GM18861 (cell line): ENCODE data around the gene IFIT5.
"Not testable (repeated sequence)": the region's sequence is repeated elsewhere in the genome, so short reads cannot be mapped to it uniquely, and the experiment has no call there.

Experiments used
- ATAC-seq: cut with Tn5 transposase; IDR thresholded peaks from one replicate; pipeline ENCODE4 v1.9.1; 2021; ENCODE audit not compliant: unreplicated experiment

IFIT5 gene

GRCh38 chr10:89426230-89426868, 12.0 kb downstream of the IFIT5 start:
- no peak for ATAC-seq

- ATAC-seq = no peak
Observed at GRCh38 chr10:89427629-89428028, 13.3 kb downstream of the IFIT5 start.

GRCh38 chr10:89428877-89429276, 14.5 kb downstream of the IFIT5 start:
- ATAC-seq = no peak

DNA sequence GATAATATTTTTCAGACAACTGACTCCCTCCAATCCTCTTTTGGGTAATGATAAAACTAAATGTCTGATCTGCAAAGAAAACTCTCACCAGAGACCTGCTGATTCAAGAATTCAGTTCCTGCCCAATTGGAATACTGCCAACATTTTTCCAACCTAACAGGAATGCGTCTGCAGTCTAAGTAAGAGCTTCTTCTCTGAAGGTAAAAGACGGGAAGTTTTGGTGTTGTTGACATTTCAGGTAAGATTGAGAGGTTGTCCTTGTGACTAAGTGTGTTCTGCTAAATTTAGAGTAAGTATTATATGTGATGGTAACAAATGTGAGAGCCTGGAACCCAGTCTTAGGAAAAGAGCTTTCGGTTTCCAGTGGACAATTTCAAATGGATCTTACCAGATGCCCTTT, 17.6 kb downstream of the IFIT5 start:
- no peak for ATAC-seq

GRCh38 chr10:89438525-89438924, 24.2 kb downstream of the IFIT5 start:
- no peak for ATAC-seq

DNA sequence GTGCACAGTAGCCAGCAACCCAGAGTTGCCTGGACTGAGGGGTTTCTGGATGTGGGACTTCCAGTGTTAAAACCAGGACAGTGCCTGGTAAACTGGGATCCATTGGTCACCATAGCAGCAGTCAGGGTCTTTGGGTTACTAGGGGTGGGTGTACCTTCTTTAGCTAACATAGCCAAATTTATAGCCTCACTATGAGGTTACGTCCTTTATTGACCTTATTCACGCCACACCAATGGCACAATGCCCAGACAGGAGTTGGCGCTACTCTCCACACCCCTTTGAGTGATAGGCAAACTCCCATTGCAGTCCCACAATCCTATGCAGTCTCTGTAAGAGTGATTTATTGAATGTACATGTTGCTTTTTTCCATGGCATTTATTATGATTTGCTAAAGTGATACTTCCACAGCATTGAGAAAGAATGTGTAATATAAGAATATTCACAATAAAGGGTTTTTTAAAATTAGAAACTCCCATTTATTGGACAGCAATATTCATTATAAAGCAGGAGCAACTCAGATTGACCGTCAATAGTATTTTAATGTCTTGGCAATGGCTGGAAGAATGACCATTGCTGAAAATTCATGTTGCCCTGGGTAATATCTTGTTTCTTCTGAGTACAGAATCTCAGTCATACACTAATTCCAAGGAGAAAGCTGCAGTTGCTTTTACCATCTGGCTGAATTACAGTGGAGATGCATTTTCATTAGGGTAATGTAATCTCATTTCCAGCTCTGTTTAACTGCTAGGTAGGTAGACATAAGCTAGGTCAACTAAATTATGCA, 26.1 kb downstream of the IFIT5 start:
- no peak for ATAC-seq

DNA sequence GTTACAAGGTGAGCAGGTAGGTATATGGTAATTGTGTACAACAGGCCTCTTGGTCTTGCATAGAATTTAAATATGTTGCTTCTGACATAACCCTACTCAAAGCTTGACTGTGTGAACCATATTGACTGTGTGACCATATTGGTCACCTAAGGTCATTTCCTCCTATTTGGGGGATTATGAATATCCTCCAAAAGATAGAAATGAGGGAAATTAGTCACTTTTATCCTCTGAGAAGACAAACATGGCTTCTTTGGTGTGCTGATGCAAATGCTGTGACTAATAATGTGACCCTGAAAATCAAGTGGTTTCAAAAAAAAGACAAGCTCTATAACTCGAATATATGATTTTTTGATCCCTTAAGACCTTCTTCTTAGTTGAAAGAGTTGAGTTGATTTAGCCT, 27.9 kb downstream of the IFIT5 start:
- no peak for ATAC-seq

GRCh38 chr10:89444819-89445218, 30.5 kb downstream of the IFIT5 start:
- ATAC-seq = not testable (repeated sequence)

GRCh38 chr10:89450901-89451300, 36.5 kb downstream of the IFIT5 start:
- no peak for ATAC-seq

- ATAC-seq = no peak
Observed at GRCh38 chr10:89452193-89452592, 37.8 kb downstream of the IFIT5 start.

DNA sequence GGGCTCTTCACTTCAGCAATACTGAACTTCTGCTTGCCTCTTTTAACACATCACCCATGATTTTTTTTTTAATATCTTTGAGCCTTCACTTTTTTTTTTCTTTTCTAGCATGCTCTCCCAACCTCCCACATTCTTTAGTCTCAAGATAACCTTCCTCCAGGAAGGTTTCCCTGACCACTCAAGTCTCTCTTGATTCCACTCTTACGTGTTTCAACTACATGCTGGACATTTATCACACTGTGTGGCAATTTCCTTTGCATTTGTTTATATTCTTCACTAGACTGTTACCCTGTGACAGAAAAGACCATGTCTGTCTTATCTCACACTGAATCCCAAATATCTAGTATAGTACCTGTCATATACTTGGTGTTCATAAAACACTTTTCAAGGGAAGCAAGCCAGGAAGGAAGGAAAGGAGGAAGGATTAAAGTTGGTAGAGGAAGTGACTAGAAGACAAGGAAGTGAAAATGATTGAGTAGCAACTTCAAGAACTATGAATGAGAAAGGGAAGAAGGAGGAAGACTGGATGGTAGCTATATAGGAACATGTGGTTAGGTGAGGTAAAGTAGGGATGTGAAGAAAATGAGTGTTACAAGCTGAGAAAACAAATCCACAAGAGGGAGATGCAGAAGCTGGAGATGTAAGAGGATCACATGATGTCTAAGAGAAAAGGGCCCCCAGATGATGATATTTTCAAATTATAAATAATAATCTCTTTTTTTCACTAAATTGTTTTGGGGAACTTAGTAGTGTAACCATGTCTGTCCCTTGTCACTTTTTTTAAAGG, 40.4 kb downstream of the IFIT5 start:
- no peak for ATAC-seq

- no peak for ATAC-seq
Observed at GRCh38 chr10:89458291-89458690, 43.9 kb downstream of the IFIT5 start.

DNA sequence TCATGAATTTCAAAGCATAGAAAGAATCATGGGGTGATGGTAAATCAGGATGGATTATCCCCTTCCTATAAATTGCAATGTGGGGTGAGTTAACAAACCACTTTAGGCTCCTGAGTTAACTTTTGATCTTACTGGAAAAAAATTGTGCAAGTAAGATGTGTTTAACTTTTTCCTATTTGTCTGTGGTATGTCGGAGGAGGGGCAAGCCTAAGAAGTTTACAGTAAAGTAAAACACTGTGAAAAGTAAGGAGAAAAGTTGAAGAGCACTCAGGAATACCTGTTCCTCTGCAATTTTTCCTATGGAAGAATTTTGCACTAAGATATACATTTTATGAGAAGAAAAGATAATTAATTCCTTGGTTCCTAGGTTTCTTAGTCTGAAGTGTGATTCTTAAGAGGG, 44.4 kb downstream of the IFIT5 start:
- ATAC-seq = no peak

GRCh38 chr10:89463846-89464537, 49.6 kb downstream of the IFIT5 start:
- ATAC-seq = no peak

DNA sequence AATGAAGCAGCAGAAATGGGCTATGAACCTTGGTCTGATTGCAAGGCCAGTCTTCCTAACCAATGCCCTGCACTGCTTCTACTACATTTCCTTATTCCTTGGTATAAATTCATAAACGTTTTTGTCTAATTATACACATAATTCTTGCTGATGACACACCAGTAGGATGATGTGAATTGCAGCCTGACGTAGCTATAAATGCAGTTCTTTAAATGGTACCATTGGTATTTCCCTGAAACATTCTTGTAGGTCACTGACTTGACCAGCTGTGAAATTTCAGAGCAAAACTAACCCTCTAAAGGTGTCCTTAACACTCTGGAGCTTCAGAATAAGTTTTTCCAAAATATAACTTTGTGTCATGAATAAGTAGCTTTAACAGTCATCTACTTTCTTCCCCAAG, 50.8 kb downstream of the IFIT5 start:
- no peak for ATAC-seq

DNA sequence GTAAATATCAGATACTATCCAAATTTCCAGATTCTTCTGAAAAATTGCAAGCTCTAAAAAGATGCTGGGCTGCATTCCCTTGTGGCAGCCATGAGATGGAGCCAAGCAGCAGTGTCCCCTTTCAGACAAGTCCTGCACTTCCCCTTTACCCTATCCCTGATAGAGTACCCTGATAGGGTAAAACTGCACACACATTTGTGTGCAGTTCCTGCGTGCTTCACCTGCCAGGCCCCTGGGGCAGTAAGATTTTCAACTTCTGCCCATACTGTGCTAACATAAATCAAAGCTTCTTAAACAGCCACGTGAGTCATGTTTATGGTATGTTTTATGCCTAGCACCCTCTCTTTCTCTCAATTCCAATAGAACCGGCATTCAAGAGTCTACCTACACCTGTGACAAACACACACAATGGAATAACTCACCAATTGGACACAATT, 52.2 kb downstream of the IFIT5 start:
- ATAC-seq = no peak

DNA sequence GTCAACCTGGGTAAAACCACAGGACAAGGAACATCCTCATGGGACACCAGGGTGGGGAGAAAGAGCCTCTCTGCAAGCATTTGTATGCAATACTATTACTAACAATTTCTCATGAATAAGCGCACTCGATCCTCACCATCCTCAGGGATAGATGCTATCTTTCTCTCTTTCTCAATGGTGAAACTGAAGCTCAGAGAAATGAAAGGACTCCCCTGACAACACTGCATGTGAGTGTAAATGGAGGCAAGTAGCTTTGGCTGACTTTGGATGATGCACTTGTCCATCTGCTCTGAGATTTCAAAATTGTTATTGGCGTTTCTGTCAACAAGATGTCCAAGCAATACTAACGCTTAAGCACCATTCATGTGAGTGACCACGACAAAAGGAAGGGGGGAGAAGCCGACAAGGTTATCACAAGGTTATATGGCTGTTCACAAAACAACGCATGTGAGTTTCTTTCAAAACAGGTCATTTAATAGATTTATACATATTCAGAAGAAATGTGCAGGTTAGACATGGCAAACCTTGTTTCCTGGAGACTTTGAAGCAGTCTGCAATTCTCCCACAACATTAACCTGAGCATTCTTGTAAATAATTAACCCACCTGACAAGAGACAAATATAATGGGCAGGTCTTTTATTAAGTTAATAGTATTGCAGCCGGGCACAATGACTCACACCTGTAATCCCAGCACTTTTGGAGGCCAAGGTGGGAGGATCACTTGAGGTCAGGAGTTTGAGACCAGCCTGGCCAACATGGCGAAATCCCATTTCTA, 54.0 kb downstream of the IFIT5 start:
- ATAC-seq = no peak

DNA sequence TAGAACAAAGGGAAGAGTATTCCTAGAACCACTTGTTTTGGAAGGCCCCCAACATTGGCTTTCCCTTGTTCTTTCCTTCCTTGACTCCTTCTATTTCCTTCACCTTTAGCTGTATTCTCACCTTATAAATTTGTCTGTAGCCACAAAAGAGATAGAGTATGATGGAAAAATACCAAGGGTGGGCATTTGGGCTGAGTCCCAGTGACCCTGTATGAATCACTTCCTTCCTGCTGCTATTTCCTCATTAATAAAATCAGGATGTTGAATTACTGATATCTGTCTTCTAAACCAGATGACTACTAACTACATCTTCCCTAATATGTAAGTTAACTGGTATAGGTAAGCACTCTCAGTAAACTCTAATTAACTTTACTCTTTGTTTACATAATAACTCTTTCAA, 55.1 kb downstream of the IFIT5 start:
- no peak for ATAC-seq
